AG09309 (cell line): ENCODE measurements around the gene CBX6.
"Not testable (repeated sequence)": the region's sequence is repeated elsewhere in the genome, so short reads cannot be mapped to it uniquely, and the experiment has no call there.

Experiments used
- DNase-seq: peaks from one replicate; pipeline ENCODE4 v3.0.0-alpha.2; 2010; ENCODE audit warnings: low read depth
- H3K4me3 ChIP-seq: 2 replicates; pipeline ENCODE4 v1.5.1; 2011; ENCODE audit warnings: mild to moderate bottlenecking, low read depth, low read length, moderate library complexity; ENCODE audit not compliant: control insufficient read depth
- CTCF ChIP-seq: IDR thresholded peaks from 2 replicates; pipeline ENCODE4 v1.5.1; 2011; ENCODE audit warnings: mild to moderate bottlenecking, low read depth, low read length, inconsistent platforms; ENCODE audit not compliant: insufficient read depth, control insufficient read depth; ENCODE audit errors: missing control alignments

Gene CBX6

GRCh38 chr22:38906052-38906451 is 34.0 kb upstream of the CBX6 start:
- H3K4me3 ChIP-seq, result no peak overlapping the region
- no peak for DNase-seq
- no peak for TF ChIP-seq CTCF

- H3K4me3 ChIP-seq, DNase-seq: not testable (repeated sequence)
Observed at GRCh38 chr22:38904052-38904617, 32.1 kb upstream of the CBX6 start.

GRCh38 chr22:38901111-38901641 is 29.2 kb upstream of the CBX6 start:
- no peak overlapping the region for H3K4me3 ChIP-seq
- no peak for TF ChIP-seq CTCF
- no peak for DNase-seq

GRCh38 chr22:38900677-38901076 is 28.7 kb upstream of the CBX6 start:
- DNase-seq, result no peak
- H3K4me3 ChIP-seq, result no peak overlapping the region
- no peak for TF ChIP-seq CTCF

GRCh38 chr22:38891256-38891655 is 19.2 kb upstream of the CBX6 start:
- DNase-seq, result no peak
- no peak overlapping the region for H3K4me3 ChIP-seq

GRCh38 chr22:38890377-38890776 is 18.4 kb upstream of the CBX6 start:
- TF ChIP-seq CTCF, result no peak
- no peak for DNase-seq
- H3K4me3 ChIP-seq, result no peak overlapping the region

More at GRCh38 chr22:38891256-38891655, 19.2 kb upstream of the CBX6 start:
- no peak for TF ChIP-seq CTCF

- no peak for TF ChIP-seq CTCF
Observed at GRCh38 chr22:38886333-38886732, 14.3 kb upstream of the CBX6 start.

More at GRCh38 chr22:38886333-38886732, 14.3 kb upstream of the CBX6 start:
- H3K4me3 ChIP-seq, result no peak overlapping the region
- no peak for DNase-seq
